Stimulated activated CD4-positive, alpha-beta T cell treated with anti-CD3 and anti-CD28 coated beads, Interleukin-2, amount 100 ng/mL, for 24 hours (primary cell): ENCODE results near the gene IQCM.

ENCODE experiments used
- DNase-seq, 2 donors: peaks; one replicate each; pipeline ENCODE4 v3.0.0-alpha.2; 2020

Gene IQCM

DNA sequence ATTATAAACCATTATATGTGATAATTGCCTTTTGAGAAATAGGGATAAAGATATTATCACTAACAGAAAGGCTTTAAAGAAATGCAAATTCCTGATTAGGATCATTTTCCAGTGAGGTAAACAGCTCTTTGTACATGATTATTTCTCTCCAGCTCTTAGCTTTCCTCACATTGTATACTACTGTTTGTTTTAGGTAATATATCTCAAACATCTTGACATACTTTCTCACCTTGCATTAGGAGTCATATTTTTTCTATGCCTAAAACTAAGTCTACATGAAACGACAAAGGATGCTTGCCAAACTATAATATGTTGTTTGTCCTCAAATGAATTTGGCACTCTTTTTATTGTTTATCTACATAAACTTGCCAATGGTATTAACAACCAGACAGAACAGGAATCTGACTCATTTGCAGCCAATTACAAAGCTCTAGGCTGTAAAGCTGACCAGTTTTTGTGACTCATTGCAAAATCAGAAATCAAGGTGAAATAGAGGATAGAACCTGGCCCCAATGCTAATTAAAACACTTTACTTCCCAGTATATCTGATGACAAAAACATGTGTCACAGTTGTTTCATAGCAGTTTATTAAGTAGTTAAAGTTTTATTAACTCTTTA is 107.0 kb downstream of the IQCM start:
- DNase-seq, result no peak

DNA sequence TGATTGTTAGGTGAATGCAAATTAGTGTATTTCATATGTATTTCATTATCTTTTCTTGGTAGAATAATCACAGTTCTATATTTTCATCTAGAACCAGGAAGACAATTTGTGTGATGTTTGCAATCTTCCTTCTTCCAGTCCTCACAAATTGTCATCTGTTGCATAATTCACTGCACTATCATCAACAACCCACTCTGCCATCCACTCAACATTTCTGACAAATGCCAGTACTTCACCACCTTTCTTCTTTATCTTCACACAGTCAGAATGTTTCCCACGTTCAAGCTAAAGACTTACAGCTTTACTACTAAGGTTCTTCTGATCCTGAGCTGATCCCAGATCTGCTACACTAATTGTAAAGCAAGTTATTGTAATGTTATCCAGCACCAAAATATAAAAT is 107.8 kb downstream of the IQCM start:
- DNase-seq, result no peak

DNA sequence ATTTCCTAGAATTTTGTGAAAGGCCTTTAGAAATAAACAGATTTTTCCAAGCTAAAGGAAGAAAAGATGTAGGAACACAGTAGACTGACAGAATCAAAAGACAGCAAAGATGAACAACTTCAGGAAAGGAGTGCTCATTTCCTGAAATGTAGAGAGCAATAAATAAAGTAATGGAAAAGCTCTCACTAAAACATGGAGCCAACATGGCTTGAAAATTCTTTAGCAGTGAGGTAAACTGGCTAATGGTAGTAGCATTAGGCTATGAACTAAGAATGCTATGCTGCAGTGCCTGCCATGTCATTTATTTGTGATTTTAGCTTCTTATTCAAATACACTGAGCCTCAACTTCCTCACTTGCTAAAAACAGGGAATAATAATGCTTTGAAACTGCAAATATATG is 108.7 kb downstream of the IQCM start:
- no peak for DNase-seq

DNA sequence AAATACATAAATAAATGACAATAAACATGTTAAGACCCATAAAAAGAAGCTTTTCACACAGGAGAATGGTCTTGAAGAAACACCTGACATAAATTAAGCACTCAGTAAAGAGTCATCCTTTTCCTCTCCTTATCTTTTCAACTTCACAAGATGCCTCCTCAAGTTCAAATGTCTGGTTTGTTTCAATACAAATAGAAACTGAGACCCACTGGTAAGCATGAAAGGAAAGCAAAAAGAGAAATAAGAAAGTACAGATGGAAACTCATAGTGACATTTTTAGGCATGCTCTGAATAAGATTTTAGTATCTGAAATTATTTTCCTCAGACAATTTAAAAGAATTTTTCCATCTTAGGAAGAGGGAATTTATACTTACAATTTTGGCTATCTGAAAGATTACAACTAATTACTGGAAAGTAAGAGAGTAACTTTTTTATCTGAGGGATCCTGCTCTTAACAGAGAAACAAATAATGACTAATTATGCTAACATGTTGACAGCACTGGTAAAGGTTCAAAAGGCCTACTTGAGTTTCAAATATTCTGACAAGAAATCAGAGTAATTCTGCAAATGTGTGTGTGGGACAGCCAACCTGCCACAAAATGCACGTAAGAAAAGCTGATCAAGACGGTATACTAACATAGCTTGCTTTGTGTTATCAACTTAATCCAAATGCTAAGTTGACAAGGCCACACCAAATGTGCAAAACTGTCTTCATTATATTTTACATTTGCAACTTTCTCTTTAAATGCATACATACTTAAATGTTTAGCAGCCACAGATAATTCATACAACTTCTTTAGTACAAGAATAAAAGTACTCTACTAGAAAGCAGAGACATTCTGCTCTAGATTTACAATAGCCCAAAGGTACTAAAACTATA is 113.0 kb downstream of the IQCM start:
- no peak for DNase-seq

DNA sequence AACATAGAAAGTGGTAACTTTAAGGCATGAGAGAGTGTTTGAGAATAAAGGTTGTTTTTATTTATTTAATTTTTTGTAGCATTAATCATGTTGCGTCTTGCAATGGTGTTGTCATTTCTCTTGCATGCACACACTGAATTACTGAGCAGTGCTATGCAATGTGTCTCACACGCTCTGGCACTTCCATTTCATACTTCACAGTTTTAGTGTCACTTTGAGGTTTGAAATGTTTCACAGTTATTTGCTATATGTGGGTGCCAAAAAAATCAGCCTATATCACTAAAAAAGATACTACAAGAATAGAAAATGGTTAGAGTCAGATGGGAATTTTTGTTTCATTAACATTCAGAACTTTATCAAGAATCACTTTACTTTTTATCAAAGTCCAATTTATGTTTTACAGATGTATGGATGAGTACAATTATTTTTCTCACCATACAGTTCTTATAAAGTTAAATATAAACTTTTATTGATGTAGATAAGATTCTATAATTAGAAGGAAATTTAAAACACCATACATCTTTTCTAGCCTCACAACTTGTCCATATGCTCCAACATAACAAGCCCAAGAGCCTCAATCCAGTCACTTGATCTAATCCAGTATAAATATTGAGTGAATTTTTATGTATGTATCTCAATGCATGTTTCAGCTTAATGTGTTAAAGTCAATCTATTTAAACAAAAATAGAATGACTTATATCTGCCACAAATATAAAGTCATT is 114.0 kb downstream of the IQCM start:
- no peak for DNase-seq

DNA sequence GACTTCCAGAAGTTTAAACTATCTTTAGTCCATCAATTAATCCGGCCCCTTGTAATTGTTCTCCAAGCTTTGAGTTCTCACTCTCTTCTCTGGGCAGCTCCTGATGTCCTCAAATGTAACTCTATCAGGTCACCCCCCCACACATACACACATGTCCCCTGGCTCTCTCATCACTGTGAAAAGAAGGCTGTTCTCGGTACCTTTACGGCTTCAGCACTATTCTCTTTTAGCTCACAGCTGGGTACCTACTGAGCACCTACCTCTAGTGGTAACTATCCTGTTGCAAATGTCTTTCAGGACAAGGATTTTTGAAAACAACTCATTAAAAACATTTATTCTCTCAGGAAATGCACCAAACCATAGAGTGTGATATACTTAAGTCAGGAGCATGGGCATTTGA is 115.4 kb downstream of the IQCM start:
- no peak for DNase-seq

DNA sequence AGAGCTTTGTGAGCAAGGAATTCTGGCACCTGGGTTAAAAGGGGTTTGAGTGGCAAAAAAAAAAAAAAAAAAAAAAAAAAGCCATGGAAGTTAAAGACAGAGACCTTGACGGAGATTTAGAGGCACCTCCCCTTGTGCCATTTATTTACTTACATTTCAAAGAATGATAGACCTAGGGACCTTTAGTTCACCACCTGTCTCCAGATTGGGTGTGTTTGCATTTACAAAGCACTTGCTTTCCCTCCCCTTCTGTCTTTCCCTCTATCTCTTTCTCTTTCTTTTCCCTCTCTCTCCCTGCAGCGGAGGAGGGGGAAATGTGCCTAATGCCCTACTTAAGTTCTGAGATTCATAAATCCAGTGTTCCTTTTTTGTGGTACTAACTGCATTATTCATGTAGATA is 116.0 kb downstream of the IQCM start:
- DNase-seq, result no peak

DNA sequence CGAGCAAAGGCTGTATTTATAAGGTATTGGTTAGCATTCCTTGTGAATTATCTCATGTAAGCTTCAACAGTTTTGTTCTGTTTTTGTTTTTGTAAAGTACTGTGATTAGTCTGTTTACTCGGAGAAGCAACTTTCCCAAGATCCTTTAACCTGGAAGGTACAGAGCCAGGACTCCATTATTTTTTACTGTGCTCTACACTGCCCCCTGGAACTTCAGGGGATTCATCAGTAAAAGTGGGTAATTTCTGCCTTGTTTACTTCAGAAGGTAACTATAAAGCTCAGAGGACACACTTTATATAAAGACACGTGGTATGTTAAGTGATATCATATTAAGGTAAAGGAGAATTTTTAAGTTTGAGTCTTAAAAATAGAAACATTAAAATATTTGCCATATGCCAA is 124.9 kb downstream of the IQCM start:
- DNase-seq, result no peak

DNA sequence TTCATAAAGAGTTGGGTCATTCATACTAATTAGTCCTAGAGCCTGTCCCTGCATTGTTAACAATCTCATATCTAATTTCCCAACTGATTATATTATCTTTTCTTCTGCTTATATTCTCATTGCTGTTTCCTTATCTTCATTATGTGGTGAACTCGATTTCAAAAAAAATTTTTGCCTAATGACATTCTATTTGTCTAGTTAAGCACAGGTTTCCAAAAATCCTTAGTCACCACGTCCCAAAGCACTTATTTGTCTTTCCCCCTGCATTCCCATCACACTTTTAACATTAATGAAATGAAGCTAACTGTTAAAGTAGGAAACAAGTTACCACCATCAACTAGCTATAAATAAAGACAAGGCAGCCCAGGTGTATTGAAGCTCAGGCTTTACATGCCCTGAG is 131.1 kb downstream of the IQCM start:
- DNase-seq, result no peak

DNA sequence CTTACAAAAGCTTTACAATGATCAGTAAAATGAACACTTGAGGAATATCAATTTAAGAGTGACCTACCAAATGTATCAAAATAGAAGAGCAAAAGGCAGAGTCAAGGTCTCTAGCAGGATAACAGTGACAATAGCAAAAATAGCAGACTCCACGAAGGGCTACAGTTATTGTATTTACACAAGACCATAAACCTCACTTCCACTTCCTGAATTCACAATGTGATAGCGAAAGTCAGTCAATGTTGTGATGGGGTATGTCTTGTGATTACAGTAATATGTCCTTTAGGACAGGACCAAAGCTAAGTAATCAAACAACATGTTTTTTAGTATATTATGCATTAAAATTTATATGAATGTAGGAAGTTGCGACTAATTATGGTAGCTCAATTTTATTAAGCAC is 139.6 kb downstream of the IQCM start:
- DNase-seq, result no peak

DNA sequence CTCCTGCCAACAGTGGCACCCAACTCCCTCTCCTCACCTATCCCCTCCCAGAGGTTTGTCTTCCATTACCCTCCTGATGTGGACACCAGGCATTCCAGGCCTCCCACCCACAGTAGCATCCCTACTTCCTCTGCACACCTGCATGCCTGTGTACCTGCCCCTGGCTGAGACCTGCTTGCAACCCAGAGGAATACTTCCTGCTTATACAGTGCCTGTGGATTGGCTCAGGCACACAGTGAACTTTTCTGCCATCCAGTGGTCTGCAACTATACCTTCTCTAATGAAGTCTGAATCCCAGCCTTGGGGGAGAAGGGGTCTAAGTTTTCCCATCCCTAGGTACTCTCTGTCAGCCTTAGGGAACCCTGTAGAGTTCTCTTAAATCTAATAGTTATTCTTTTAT is 169.9 kb downstream of the IQCM start:
- no peak for DNase-seq

DNA sequence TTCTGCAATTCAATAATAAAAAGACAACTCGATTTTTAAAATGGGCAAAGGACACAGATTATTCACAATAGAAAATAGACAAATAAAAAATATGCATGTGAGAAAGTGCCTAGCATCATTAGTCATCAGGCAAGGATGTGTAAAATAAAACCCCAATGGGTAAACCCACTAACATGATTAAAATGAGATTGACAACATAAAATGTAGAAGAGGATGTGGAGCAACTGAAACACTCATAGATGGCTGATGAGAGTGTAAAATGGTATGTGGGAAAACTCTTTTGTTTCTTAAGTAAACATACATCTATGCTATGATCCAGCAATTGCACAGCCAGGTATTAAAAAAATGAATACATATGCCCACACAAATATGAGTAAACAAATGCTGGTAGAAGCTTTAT is 177.6 kb downstream of the IQCM start:
- no peak for DNase-seq

DNA sequence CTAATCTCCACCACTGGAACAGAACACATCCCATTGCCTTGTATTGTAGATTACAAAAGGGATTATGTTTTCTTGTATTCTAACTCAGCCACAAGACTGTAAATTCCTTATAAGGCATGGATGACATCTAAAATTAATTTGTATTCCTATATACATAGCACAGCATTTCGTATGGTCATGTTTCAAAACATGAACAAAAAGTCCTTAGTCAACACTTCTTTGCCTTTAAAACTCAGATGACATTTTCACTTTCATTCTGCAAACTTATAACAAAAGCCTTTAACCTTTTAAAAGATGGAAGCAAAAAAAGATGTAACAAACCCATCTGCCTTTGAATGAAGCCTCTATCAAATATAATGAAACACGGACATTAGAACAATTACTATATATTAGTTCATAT is 181.3 kb downstream of the IQCM start:
- DNase-seq, result no peak

DNA sequence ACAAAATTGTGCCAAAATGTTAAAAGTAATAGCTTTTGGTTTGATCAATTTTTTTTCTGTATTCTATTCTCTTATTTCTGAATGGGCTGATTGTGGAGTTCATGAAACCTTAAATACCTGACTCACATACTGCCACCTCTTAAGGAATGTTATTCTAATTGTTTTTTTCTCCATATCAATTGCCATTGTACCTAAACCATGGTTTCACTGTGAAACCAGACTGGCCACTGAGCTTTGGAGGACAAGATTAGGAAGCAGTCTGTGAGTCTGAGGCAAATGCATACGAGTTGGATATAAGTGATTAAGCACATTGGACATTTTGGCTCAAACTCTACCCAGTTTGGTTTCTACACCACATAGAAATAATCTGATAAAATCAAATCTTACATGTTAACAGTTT is 184.0 kb downstream of the IQCM start:
- DNase-seq, result no peak

DNA sequence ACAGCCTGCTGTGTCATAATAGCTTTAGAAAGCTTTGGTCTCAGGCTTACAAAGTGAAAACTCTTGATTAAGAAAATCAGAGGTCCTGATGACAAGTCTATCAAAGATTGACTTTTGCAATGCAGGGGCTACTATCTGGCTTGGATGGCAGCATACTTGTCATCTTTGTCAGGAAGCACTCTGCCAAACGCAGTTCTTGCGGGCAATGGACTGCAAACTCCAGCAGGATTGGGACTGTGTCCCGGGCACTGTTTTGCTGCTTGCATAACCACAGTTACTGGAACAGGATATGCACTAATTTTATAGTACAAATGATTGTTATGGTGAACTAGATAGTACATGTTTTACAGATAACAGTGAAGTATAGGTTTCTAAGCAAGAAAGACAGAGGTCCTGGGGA is 185.6 kb downstream of the IQCM start:
- no peak for DNase-seq

DNA sequence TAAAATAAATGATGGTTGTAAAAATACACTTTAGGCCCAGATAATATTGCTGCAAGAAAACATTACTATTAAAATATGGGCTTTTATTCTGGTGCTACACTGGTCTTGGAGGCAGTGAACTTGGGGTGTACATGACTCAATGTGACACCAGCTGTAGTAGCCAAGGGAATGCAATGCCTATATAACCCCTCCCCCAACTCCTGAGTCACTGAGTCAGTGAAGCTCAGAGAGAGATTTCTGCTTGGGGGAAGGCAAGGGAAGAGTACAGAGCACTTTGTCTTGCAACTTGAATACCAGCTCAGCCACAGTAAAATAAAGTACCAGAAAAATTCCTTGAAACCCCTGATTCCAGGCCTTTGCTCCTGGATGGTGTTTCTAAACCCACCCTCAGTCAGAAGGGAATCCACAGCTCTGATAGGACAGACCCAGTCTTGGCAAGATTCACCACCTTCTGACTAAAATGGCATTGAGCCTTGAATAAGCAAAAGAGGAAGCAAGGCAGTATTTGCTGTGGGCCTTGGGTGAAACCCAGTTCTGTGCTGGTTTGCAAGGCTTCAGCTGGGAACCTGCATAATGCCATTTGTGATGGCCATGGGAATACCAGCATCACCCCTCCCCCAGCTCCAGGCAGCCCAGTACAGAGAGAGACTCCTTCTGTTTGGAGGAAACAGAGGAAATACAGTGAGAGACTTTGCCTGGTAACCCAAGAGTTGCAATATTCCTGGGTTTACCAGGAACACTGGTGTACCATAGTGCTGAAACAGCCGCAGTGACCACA is 209.9 kb downstream of the IQCM start:
- no peak for DNase-seq

DNA sequence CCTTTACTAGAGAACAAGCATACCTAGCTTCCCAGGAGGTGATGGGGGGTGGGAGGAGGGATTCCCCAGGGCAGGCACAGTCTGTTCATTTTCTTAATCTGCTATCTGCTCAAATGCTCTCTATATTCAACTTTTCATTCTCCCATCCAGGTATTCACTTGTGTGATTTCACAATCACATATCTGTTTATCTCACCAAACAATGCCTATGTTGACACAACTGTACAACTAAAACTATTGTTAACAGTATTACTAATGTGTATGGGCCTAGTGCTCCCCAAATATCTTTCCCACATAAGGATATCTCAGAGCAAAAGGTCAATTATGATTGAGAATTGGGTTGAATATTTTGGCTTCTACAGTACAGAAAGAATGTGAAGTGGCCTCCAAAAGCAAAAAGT is 210.8 kb downstream of the IQCM start:
- no peak for DNase-seq

DNA sequence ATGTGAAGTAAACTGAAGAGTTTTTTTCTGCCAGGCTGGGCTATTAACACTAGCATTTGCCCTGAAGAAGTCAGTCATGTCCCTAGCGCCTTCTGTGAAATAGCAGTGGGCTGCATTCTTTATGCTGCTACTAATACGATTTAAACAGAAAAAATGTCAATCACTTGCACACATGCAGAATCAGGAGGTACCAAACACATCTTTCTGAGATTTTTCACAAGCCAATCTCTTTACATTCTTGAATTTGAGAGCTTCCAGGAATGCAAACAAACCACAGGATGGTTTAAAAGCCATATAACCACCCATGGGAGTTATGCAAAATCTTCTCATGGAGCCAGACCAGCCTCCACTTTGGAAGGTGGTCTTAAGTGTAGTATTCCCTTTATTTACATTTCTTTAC is 220.1 kb downstream of the IQCM start:
- DNase-seq, result no peak

DNA sequence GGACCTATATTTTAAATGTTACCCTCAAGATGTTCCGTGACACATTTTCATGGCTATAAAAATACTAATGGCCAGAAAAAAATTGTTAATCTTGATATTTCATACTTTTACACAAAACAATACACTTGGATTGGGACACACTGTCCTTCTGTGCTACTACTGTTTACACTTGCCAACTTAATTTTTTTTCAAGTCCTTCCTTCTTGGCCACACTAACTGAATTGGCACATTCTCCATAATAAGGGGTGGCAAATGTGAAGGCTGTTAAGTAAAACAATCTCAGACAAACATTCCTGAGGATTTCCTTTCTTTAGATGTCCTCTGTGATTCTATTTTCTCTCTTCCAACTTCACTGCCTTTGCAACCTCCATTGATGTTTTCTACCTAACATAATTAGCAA is 225.8 kb downstream of the IQCM start:
- DNase-seq, result no peak

DNA sequence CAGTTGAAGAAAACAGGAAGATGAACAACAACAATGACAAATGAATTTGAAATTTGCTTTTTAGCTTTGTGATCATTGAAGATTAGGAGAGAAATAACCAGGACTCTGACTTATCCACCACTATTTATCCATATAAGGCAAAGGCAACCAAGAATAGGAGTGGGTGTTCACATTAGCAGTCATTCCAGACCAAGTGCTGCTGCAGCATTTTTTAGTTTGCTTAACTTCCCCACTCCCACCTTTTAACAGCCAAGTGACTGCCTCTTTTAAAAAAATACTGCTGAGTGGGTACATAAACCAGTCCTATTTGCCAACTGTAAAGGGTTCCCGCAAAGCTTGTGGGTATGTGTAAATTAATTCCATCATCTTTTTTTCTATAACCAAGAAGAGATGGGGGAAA is 230.9 kb downstream of the IQCM start:
- no peak for DNase-seq

DNA sequence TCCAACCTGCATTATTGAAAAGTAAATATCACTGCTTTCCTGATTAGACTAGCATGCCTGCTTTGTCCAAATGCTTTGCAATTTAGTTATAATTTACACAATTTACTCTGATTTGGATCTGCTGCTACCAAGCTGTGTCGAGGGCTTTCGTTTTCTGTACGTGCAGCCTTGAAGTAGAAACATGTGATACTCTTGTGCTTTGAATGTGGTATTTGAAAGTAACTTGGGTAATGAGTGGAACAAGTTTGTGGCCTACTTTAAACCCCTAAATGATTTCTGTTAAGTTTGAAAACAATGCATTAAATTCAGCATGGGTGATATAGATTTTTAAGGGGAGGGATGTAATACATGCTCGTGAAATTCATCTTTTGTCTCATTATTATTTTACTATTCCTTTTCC is 240.7 kb downstream of the IQCM start:
- no peak for DNase-seq

DNA sequence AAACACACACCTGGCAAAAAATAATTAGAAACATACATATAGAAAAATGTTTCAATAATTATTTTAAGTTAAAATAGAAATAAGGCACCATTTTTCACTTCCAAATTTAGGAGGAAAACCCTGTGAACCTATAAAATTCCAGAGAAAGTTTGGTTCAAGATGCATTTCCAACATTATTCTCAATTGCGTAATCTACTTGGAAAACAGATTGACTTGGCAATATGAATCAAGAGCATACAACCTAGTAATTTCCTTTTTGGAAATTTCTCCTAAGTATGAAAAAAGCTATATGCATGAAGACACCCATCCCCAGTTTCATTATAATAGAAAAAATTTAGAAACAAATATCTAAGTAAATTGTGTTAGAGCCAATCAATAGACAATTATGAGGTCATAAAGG is 242.9 kb downstream of the IQCM start:
- DNase-seq, result no peak

DNA sequence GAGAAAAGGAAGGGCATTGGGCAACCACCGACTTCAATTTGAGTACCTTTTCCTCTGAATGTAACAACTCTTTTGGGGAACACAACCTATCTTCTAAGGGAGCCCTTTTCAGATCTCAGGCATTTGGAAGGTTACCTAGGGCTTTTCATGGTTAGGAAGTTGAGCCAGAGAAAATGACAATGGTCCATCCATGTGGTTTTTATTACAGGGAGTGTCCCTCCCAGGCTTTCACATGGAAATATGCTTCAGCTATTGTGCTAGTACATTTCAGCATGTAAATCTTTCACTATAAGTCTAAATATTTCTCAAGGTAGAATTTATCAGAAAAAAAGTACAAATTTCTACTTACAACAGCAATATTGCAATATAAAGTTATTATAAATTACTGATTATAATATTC is 259.8 kb downstream of the IQCM start:
- no peak for DNase-seq
